ENCODE measurements around the gene VPS39. TPM values are rescaled to one million over a fixed set of nuclear protein-coding genes. Genes with fewer than 3 reads are reported as not detected.

VPS39 gene
- polyA plus RNA-seq, 1 donor from 2014 or later: 27.5 TPM

- Mint-ChIP-seq H3K4me3 (no peak overlapping the region), H3K27ac (no peak overlapping the region), H3K36me3 (no peaks in the 10 kb centered on the region), H3K27me3 (peaks cover 13% of the 10 kb centered on the region), H3K4me1 (peaks cover 0 to 2% (median 2%) of the 10 kb centered on the region in 3 donors), H3K9me3 (no peaks in the 10 kb centered on the region)
These were observed 86.4 kb downstream of the VPS39 start for GRCh38 chr15:42121682-42122081.

GRCh38 chr15:42121021-42121420 lies 87.1 kb downstream of the VPS39 start:
- H3K27ac Mint-ChIP-seq: no peak overlapping the region
- H3K4me1 Mint-ChIP-seq: peaks cover 0 to 2% (median 2%) of the 10 kb centered on the region in 3 donors
- H3K36me3 Mint-ChIP-seq: no peaks in the 10 kb centered on the region
- peaks cover 13% of the 10 kb centered on the region for H3K27me3 Mint-ChIP-seq
- peaks cover 3 to 4% (median 4%) of the 10 kb centered on the region in 3 donors for H3K9me3 Mint-ChIP-seq
- H3K4me3 Mint-ChIP-seq: no peak overlapping the region

DNA sequence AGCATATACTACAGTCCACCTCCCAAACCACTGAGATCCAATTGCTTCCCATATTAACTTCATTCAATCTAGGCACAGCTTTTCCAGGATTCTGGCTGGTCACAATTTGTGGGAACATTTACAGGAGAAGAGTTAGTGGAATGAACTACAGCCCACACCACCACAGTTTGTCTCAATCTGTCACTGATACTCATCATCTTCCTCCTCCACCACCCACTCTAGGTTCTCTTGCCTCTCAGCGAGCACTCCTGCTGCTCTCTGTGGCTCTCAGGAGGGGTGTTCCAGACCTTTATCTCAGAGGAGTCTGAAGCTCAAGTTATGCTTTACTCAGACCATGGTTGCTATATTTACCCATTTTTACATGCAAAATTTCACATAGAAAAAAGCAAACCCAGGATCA lies 87.8 kb downstream of the VPS39 start:
- Mint-ChIP-seq H3K27me3 (peaks cover 13% of the 10 kb centered on the region), H3K9me3 (peaks cover 3 to 5% (median 4%) of the 10 kb centered on the region in 3 donors), H3K36me3 (no peaks in the 10 kb centered on the region), H3K4me3 (peak overlapping the region in 1 of 4 donors; percentile 24), H3K27ac (no peak overlapping the region), H3K4me1 (peaks cover 0 to 2% (median 2%) of the 10 kb centered on the region in 3 donors)

GRCh38 chr15:42119446-42119760 lies 88.7 kb downstream of the VPS39 start:
- no peak overlapping the region for H3K27ac Mint-ChIP-seq
- H3K36me3 Mint-ChIP-seq: no peaks in the 10 kb centered on the region
- H3K4me1 Mint-ChIP-seq: peaks cover 0 to 2% (median 2%) of the 10 kb centered on the region in 3 donors
- peaks cover 3 to 5% (median 4%) of the 10 kb centered on the region in 3 donors for H3K9me3 Mint-ChIP-seq
- peaks cover 13% of the 10 kb centered on the region for H3K27me3 Mint-ChIP-seq
- no peak overlapping the region for H3K4me3 Mint-ChIP-seq

DNA sequence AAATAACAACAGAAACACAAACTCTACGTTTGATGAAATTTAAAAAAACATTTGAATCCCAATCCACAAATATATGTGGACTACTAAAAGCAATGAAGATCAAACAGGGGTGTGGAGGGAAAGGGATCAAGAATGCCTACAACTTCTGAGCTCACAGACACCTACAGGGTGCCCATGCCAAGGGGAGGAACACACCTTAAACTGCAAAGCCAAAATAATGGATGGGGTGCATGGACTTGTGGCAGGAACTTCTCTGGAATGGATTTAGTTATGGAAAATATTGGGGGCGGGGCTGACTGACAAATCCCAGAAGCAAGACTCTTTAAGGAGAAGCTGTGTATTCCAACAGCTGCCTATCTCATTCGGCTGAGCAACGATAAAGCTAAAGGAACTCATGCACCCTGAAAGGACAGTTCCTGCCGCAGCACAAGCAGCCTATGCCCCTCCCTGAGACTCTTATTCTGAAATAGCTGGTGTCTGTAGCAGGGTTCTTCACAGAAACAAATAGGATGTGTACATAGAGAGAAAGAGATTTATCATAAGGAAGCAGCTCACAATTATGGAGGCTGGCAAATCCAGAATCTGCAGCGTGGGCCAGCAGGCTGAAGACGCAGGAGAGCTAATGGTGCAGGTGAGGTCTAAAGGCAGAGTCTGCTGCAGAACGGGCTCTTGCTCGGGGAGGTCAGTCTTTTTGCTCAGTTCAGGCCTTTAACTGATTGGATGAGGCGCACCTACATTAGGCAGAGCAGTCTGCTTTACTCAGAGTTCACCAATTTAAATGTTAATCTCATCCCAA lies 89.3 kb downstream of the VPS39 start:
- H3K36me3 Mint-ChIP-seq: no peaks in the 10 kb centered on the region
- H3K4me3 Mint-ChIP-seq: no peak overlapping the region
- peaks cover 0 to 2% (median 2%) of the 10 kb centered on the region in 3 donors for H3K4me1 Mint-ChIP-seq
- peaks cover 13% of the 10 kb centered on the region for H3K27me3 Mint-ChIP-seq
- no peak overlapping the region for H3K27ac Mint-ChIP-seq
- H3K9me3 Mint-ChIP-seq: peaks cover 3 to 5% (median 4%) of the 10 kb centered on the region in 3 donors

GRCh38 chr15:42111924-42112323 lies 96.2 kb downstream of the VPS39 start:
- Mint-ChIP-seq H3K36me3 (no peaks in the 10 kb centered on the region), H3K4me3 (no peak overlapping the region), H3K9me3 (peaks cover 3 to 8% (median 5%) of the 10 kb centered on the region in 3 donors), H3K27me3 (peaks cover 14% of the 10 kb centered on the region), H3K4me1 (peaks cover 6 to 15% (median 9%) of the 10 kb centered on the region in 3 donors), H3K27ac (no peak overlapping the region)

- Mint-ChIP-seq H3K27ac (no peak overlapping the region), H3K4me1 (peaks cover 6 to 18% (median 9%) of the 10 kb centered on the region in 3 donors), H3K27me3 (peaks cover 14% of the 10 kb centered on the region), H3K36me3 (no peaks in the 10 kb centered on the region), H3K4me3 (no peak overlapping the region), H3K9me3 (peaks cover 0 to 4% (median 0%) of the 10 kb centered on the region in 3 donors)
These were observed 97.7 kb downstream of the VPS39 start for GRCh38 chr15:42110367-42110766.

- peaks cover 0 to 4% (median 0%) of the 10 kb centered on the region in 3 donors for H3K9me3 Mint-ChIP-seq
- H3K36me3 Mint-ChIP-seq: no peaks in the 10 kb centered on the region
- no peak overlapping the region for H3K4me3 Mint-ChIP-seq
- H3K4me1 Mint-ChIP-seq: peaks cover 6 to 18% (median 9%) of the 10 kb centered on the region in 3 donors
- peaks cover 14% of the 10 kb centered on the region for H3K27me3 Mint-ChIP-seq
- H3K27ac Mint-ChIP-seq: no peak overlapping the region
These were observed 99.3 kb downstream of the VPS39 start for GRCh38 chr15:42108806-42109205.

Other genes starting within 250 kb of the VPS39 start
- 3.8 TPM for gene EHD4, start 235.7 kb downstream of the VPS39 start, polyA plus RNA-seq
- not detected for gene PLA2G4E, start 187.3 kb downstream of the VPS39 start, polyA plus RNA-seq
- not detected for gene PLA2G4D, start 113.7 kb downstream of the VPS39 start, polyA plus RNA-seq
- gene PLA2G4F, start 51.7 kb downstream of the VPS39 start, polyA plus RNA-seq: not detected
- gene GANC, start 64.9 kb upstream of the VPS39 start, polyA plus RNA-seq: 48.0 TPM
- gene TMEM87A, start 65.1 kb upstream of the VPS39 start, polyA plus RNA-seq: 39.2 TPM
- 1.3 TPM for gene CAPN3, start 151.2 kb upstream of the VPS39 start, polyA plus RNA-seq

Measured in IgD-negative memory B cell (primary cell).